ENCODE data around the gene EHHADH. TPM values are rescaled to one million over a fixed set of nuclear protein-coding genes. Genes with fewer than 3 reads are reported as not detected.

EHHADH gene
- total RNA-seq, 1 experiment from 2014 or later, result 4.2 TPM

DNA sequence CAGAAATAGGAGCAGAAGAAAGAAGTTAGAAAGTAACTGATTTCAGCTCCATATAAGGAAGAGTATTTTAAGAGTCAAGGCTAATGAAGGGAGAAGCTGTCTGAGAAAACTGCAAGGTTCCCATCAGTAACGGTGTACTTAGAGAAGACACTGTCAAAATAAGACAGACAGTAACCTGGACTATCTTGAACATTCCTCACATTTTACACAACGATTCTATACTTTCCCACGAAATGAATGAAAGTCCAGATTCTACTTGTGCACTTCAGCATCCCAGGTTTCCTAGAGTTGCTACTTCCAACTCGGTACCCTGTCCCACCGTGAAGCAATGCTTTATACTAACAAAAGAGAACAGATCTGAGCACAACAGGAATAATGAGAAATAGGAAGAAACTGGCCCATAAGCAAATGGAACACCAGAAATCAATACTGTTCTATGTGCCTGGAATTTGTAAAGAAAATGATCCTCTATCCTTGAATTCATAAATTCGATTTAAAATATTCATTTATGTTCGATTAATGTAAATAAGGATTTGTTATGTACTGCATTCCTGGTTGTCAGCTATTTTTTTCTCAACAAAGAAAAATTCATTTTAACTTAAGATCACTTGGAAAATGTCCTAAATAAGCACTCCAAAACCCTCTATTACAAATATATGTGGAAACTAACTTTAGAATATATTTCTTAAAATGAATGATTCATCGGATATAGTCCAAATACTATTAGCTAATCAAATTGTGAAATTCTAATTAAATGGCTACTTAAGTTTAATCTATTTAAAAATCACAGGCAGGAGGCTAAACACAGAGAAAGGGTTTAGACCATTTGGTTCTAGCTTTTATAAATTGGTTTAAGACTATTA, 102.5 kb downstream of the EHHADH start:
- H3K4me3 Mint-ChIP-seq, result peak overlapping the region; percentile 75
- DNase-seq (ENCODE audit: low spot score) (no peak), ATAC-seq (no peak)
- no peaks in the 10 kb centered on the region for H3K36me3 Mint-ChIP-seq
- CTCF ChIA-PET, result interaction anchor here (0.7 to 1.9 kb wide), 3 partner anchors 25 to 610 kb away, joined by 3 to 6 read pairs (median 5); no protein-coding TSS in a partner anchor
- H3K27me3 Mint-ChIP-seq (ENCODE audit: low read depth), result peaks cover 41% of the 10 kb centered on the region
- H3K9me3 Mint-ChIP-seq, result no peaks in the 10 kb centered on the region
- peaks cover 7% of the 10 kb centered on the region for H3K4me1 Mint-ChIP-seq
- no peak overlapping the region for H3K27ac Mint-ChIP-seq
- TF ChIP-seq IRF2 (CRISPR knock-in tag; IDR thresholded peaks at IDR 0.05; ENCODE audit: borderline replicate concordance, low read depth) (no peak), EMX1 (CRISPR knock-in tag; IDR thresholded peaks at IDR 0.05) (no peak)
- POLR2A ChIA-PET, result no interaction called here

DNA sequence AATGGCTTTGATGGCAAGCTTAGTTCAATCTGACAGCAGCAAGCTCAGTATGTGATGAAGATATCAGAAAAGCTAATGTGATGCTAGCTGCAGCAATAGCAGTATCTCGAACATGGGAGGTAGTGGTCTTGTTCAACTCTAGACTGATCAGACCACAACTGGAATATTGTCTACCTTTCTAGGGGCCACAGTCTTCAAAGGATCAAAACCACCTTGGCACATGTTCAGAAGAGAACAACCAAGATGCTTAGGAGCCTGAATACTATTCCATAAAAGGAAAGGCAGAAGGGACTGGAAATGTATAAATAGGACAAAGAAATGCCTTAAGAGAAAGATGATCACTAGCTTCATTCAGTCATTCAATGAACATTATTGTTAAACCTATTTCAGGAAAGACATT, 103.3 kb downstream of the EHHADH start:
- ChIA-PET POLR2A (no interaction called here), CTCF (no interaction called here)
- Mint-ChIP-seq H3K27ac (no peak overlapping the region), H3K4me3 (no peak overlapping the region), H3K9me3 (peaks cover 2% of the 10 kb centered on the region; the same call in 1 of the 2 replicates), H3K4me1 (peaks cover 7% of the 10 kb centered on the region), H3K27me3 (ENCODE audit: low read depth) (peaks cover 41% of the 10 kb centered on the region), H3K36me3 (no peaks in the 10 kb centered on the region)
- TF ChIP-seq NFE2L1 (CRISPR knock-in tag; IDR thresholded peaks at IDR 0.05), result no peak
- no peak for TF ChIP-seq NR3C1 (CRISPR knock-in tag; conservative IDR thresholded peaks at IDR 0.05; ENCODE audit: low read depth)
- no peak for TF ChIP-seq SP1 (CRISPR knock-in tag; conservative IDR thresholded peaks at IDR 0.05)
- TF ChIP-seq, protein P1, sequence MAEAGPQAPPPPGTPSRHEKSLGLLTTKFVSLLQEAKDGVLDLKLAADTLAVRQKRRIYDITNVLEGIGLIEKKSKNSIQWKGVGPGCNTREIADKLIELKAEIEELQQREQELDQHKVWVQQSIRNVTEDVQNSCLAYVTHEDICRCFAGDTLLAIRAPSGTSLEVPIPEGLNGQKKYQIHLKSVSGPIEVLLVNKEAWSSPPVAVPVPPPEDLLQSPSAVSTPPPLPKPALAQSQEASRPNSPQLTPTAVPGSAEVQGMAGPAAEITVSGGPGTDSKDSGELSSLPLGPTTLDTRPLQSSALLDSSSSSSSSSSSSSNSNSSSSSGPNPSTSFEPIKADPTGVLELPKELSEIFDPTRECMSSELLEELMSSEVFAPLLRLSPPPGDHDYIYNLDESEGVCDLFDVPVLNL (CRISPR knock-in tag; IDR thresholded peaks at IDR 0.05; ENCODE audit: borderline replicate concordance, low read depth), result no peak
- TF ChIP-seq JAZF1 (CRISPR knock-in tag; IDR thresholded peaks at IDR 0.05), result no peak
- no peak for TF ChIP-seq SMAD4 (CRISPR knock-in tag; IDR thresholded peaks at IDR 0.05)
- TF ChIP-seq, protein P2, sequence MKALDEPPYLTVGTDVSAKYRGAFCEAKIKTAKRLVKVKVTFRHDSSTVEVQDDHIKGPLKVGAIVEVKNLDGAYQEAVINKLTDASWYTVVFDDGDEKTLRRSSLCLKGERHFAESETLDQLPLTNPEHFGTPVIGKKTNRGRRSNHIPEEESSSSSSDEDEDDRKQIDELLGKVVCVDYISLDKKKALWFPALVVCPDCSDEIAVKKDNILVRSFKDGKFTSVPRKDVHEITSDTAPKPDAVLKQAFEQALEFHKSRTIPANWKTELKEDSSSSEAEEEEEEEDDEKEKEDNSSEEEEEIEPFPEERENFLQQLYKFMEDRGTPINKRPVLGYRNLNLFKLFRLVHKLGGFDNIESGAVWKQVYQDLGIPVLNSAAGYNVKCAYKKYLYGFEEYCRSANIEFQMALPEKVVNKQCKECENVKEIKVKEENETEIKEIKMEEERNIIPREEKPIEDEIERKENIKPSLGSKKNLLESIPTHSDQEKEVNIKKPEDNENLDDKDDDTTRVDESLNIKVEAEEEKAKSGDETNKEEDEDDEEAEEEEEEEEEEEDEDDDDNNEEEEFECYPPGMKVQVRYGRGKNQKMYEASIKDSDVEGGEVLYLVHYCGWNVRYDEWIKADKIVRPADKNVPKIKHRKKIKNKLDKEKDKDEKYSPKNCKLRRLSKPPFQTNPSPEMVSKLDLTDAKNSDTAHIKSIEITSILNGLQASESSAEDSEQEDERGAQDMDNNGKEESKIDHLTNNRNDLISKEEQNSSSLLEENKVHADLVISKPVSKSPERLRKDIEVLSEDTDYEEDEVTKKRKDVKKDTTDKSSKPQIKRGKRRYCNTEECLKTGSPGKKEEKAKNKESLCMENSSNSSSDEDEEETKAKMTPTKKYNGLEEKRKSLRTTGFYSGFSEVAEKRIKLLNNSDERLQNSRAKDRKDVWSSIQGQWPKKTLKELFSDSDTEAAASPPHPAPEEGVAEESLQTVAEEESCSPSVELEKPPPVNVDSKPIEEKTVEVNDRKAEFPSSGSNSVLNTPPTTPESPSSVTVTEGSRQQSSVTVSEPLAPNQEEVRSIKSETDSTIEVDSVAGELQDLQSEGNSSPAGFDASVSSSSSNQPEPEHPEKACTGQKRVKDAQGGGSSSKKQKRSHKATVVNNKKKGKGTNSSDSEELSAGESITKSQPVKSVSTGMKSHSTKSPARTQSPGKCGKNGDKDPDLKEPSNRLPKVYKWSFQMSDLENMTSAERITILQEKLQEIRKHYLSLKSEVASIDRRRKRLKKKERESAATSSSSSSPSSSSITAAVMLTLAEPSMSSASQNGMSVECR (CRISPR knock-in tag; IDR thresholded peaks at IDR 0.05; ENCODE audit: borderline replicate concordance), result no peak
- no peak for TF ChIP-seq PRRX2 (CRISPR knock-in tag; IDR thresholded peaks at IDR 0.05)
- no peak for TF ChIP-seq ZNF121 (CRISPR knock-in tag; IDR thresholded peaks at IDR 0.05)
- no peak for TF ChIP-seq TEAD4 (CRISPR knock-in tag; IDR thresholded peaks at IDR 0.05)
- TF ChIP-seq, protein P3, sequence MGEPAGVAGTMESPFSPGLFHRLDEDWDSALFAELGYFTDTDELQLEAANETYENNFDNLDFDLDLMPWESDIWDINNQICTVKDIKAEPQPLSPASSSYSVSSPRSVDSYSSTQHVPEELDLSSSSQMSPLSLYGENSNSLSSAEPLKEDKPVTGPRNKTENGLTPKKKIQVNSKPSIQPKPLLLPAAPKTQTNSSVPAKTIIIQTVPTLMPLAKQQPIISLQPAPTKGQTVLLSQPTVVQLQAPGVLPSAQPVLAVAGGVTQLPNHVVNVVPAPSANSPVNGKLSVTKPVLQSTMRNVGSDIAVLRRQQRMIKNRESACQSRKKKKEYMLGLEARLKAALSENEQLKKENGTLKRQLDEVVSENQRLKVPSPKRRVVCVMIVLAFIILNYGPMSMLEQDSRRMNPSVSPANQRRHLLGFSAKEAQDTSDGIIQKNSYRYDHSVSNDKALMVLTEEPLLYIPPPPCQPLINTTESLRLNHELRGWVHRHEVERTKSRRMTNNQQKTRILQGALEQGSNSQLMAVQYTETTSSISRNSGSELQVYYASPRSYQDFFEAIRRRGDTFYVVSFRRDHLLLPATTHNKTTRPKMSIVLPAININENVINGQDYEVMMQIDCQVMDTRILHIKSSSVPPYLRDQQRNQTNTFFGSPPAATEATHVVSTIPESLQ (CRISPR knock-in tag; IDR thresholded peaks at IDR 0.05), result no peak
- TF ChIP-seq MYBL2 (CRISPR knock-in tag; IDR thresholded peaks at IDR 0.05), result no peak
- TF ChIP-seq FOXJ3 (CRISPR knock-in tag; IDR thresholded peaks at IDR 0.05; ENCODE audit: borderline replicate concordance), result no peak
- TF ChIP-seq, protein P4, sequence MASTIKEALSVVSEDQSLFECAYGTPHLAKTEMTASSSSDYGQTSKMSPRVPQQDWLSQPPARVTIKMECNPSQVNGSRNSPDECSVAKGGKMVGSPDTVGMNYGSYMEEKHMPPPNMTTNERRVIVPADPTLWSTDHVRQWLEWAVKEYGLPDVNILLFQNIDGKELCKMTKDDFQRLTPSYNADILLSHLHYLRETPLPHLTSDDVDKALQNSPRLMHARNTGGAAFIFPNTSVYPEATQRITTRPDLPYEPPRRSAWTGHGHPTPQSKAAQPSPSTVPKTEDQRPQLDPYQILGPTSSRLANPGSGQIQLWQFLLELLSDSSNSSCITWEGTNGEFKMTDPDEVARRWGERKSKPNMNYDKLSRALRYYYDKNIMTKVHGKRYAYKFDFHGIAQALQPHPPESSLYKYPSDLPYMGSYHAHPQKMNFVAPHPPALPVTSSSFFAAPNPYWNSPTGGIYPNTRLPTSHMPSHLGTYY (CRISPR knock-in tag; IDR thresholded peaks at IDR 0.05), result no peak
- TF ChIP-seq TCF7 (CRISPR knock-in tag; IDR thresholded peaks at IDR 0.05; ENCODE audit: low read depth), result no peak
- TF ChIP-seq ZBTB21 (CRISPR knock-in tag; IDR thresholded peaks at IDR 0.05; ENCODE audit: borderline replicate concordance), result no peak
- TF ChIP-seq NR1H2 (CRISPR knock-in tag; IDR thresholded peaks at IDR 0.05), result no peak
- ATAC-seq, result no peak
- DNase-seq (ENCODE audit: low spot score), result no peak
